ENCODE data around the gene LOXL1. TPM values are rescaled to one million over a fixed set of nuclear protein-coding genes. Genes with fewer than 3 reads are reported as not detected.
A peak's percentile ranks its signal among the peaks of the same experiment; 100 is the strongest.

The LOXL1 gene, protein sequence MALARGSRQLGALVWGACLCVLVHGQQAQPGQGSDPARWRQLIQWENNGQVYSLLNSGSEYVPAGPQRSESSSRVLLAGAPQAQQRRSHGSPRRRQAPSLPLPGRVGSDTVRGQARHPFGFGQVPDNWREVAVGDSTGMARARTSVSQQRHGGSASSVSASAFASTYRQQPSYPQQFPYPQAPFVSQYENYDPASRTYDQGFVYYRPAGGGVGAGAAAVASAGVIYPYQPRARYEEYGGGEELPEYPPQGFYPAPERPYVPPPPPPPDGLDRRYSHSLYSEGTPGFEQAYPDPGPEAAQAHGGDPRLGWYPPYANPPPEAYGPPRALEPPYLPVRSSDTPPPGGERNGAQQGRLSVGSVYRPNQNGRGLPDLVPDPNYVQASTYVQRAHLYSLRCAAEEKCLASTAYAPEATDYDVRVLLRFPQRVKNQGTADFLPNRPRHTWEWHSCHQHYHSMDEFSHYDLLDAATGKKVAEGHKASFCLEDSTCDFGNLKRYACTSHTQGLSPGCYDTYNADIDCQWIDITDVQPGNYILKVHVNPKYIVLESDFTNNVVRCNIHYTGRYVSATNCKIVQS
- total RNA-seq (1 to 10 TPM; 1.6 to 2.1 TPM), polyA plus RNA-seq (10 to 100 TPM in 1 of 2 donors, 1 to 10 TPM in 1; 6.4 to 13.1 TPM)

DNA sequence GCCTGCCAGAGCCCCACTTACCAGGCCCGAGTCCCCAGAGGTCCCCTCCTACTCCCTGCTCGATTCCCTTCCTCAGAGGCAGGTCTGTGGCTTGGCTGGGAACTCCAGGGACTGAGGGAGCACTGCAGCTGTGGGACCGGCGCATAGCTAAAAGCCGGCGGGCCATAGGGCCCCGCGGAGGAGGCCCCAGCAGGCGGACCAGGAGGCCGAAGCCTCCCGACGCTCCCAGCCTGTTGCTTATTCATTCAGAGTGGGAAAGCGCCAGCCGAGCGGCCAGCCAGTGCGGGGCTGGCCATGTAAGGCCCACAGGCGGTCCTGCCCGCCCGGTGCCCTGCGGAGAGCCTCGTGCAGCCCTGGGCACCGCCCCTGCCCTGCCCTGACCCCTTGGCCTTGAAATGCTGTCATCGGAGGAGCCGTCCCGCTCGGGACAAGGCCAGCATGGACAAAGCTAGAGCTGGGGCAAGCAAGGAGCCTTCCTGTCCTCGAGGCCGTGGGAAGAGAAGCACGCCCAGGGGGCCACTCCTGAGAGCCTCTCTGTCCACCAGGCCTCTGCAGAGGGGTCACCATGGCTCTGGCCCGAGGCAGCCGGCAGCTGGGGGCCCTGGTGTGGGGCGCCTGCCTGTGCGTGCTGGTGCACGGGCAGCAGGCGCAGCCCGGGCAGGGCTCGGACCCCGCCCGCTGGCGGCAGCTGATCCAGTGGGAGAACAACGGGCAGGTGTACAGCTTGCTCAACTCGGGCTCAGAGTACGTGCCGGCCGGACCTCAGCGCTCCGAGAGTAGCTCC is at the start of gene LOXL1:
Gene LOXL1 (plus strand): TSS at position 244 of the 784 bp plus-strand sequence. CDS start 322 bp downstream, at position 566.
- DNase-seq: no peak
- Histone ChIP-seq H3K4me3 (ENCODE audit: low read length in 2 of 2) (peak within 1 kb of the TSS in 1 of 2 donors; percentile 58), H3K27ac (ENCODE audit: low read depth, low read length) (peak within 1 kb of the TSS; percentile 77), H3K36me3 (ENCODE audit: insufficient read depth, low read length) (no peaks in the 10 kb centered on the region), H3K4me1 (ENCODE audit: insufficient read depth, low read length) (peaks cover 69% of the 10 kb centered on the region), H3K27me3 (ENCODE audit: insufficient read depth, low read length) (no peaks in the 10 kb centered on the region), H3K9me3 (ENCODE audit: control insufficient read depth in 1 of 2, low read length in 2 of 2) (no peaks in the 10 kb centered on the region)
- POLR2A ChIA-PET (ENCODE audit: partially characterized antibody): interaction anchor here (1.8 to 2.0 kb wide), 2 partner anchors 10 to 39 kb away, joined by 10 to 12 read pairs; no protein-coding TSS in a partner anchor
- intact Hi-C loops (cut with micrococcal nuclease): loop anchor here (2.0 kb wide), 2 partner anchors 38 to 66 kb away; partner anchors contain the start of gene STOML1
- peaks cover 32 to 67% (median 51%) of the 10 kb centered on the region in 4 donors for H3K4me1 Mint-ChIP-seq
- peak within 1 kb of the TSS; percentile 66 to 81 (median 78) for H3K4me3 Mint-ChIP-seq
- H3K27ac Mint-ChIP-seq: peak within 1 kb of the TSS; percentile 78 to 94 (median 88)
- no peaks in the 10 kb centered on the region for H3K27me3 Mint-ChIP-seq
- no peaks in the 10 kb centered on the region for H3K36me3 Mint-ChIP-seq
- peaks cover 0 to 1% (median 0%) of the 10 kb centered on the region in 8 donors for H3K9me3 Mint-ChIP-seq
- CTCF ChIA-PET (ENCODE audit: partially characterized antibody): interaction anchor here (1.1 to 5.7 kb wide), 16 partner anchors 8 to 122 kb away, joined by 3 to 27 read pairs (median 9); partner anchors contain the start of gene TBC1D21

DNA sequence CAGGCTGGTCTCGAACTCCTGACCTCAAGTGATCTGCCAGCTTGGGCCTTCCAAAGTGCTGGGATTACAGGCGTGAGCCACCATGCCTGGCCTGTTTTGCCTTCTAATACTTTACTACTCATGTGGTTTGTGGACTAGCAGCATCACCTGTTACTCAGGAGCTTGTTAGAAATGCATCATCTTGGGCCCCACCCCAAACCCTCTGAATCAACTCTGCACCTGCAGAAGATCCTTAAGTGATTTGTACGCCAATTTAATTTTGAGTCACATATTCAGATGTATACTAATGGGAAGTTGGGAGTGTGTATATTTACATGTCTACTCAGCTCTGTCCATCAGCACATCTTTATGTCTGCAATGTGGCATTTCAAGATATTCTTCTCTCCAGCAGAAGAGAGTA is 46.8 kb upstream of the LOXL1 start:
- Histone ChIP-seq H3K4me1 (ENCODE audit: insufficient read depth, low read length) (no peaks in the 10 kb centered on the region), H3K36me3 (ENCODE audit: insufficient read depth, low read length) (no peaks in the 10 kb centered on the region), H3K27me3 (ENCODE audit: insufficient read depth, low read length) (no peaks in the 10 kb centered on the region), H3K9me3 (ENCODE audit: control insufficient read depth in 1 of 2, low read length in 2 of 2) (no peaks in the 10 kb centered on the region), H3K27ac (ENCODE audit: low read depth, low read length) (no peak overlapping the region), H3K4me3 (ENCODE audit: low read length in 2 of 2) (no peak overlapping the region)
- H3K4me3 Mint-ChIP-seq: no peak overlapping the region
- no peak overlapping the region for H3K27ac Mint-ChIP-seq
- no peaks in the 10 kb centered on the region for H3K4me1 Mint-ChIP-seq
- intact Hi-C loops (cut with micrococcal nuclease): no loop called here
- no peaks in the 10 kb centered on the region for H3K36me3 Mint-ChIP-seq
- H3K27me3 Mint-ChIP-seq: peaks cover 15 to 18% of the 10 kb centered on the region in 2 donors
- ChIA-PET POLR2A (ENCODE audit: partially characterized antibody) (no interaction called here), CTCF (ENCODE audit: partially characterized antibody) (interaction anchor here (1.2 kb wide), 1 partner anchor 10 kb away, joined by 3 read pairs; no protein-coding TSS in a partner anchor)
- no peak for DNase-seq
- no peaks in the 10 kb centered on the region for H3K9me3 Mint-ChIP-seq

DNA sequence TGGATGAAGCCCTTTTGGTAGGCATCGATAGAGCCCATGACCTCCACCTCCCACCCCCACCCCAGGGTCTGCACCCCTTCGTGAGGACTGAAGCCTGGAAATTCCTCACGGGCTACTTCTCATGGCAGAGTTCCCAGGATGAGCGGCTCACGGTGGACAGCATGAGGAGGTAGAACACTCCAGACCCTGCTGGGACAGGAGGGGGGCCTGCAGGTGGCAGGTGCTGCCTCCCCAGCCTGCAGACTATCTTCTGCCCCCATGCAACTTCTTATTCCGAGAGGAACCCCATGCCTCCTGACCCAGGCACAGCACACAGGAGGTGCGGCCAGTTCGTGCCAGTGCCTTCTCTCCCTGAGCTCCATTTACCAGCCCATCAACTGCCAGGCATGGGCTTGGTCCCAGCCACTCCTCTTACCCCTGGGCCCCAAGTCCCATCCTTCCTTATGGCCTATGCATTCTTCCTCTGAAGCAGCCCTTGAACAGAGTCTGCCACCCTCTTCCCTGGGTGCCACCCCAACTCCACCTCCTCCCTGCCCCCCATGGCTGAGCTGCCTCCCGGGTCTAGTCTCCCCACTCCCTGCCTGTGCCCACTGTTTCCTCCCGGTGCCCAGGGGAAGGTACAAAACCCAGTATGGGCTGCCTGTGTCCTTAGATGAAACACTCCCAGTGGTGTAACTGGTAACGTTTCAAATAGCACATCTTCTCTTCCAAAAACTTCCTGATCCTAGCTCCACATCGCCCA is 44.5 kb upstream of the LOXL1 start:
- Histone ChIP-seq H3K36me3 (ENCODE audit: insufficient read depth, low read length) (no peaks in the 10 kb centered on the region), H3K27ac (ENCODE audit: low read depth, low read length) (no peak overlapping the region), H3K4me1 (ENCODE audit: insufficient read depth, low read length) (no peaks in the 10 kb centered on the region), H3K4me3 (ENCODE audit: low read length in 2 of 2) (no peak overlapping the region), H3K9me3 (ENCODE audit: control insufficient read depth in 1 of 2, low read length in 2 of 2) (no peaks in the 10 kb centered on the region), H3K27me3 (ENCODE audit: insufficient read depth, low read length) (no peaks in the 10 kb centered on the region)
- H3K36me3 Mint-ChIP-seq: no peaks in the 10 kb centered on the region
- ChIA-PET POLR2A (ENCODE audit: partially characterized antibody) (no interaction called here), CTCF (ENCODE audit: partially characterized antibody) (interaction anchor here (1.4 kb wide), 2 partner anchors 8 to 10 kb away, joined by 3 read pairs; no protein-coding TSS in a partner anchor)
- intact Hi-C loops (cut with micrococcal nuclease): no loop called here
- DNase-seq: no peak
- peaks cover 10 to 14% of the 10 kb centered on the region in 2 donors for H3K27me3 Mint-ChIP-seq
- no peak overlapping the region for H3K27ac Mint-ChIP-seq
- H3K4me3 Mint-ChIP-seq: no peak overlapping the region
- no peaks in the 10 kb centered on the region for H3K9me3 Mint-ChIP-seq
- no peaks in the 10 kb centered on the region for H3K4me1 Mint-ChIP-seq

GRCh38 chr15:73882761-73883419 is 43.4 kb upstream of the LOXL1 start:
- Mint-ChIP-seq H3K4me1 (no peaks in the 10 kb centered on the region), H3K27ac (no peak overlapping the region), H3K27me3 (peaks cover 10 to 16% of the 10 kb centered on the region in 2 donors), H3K9me3 (no peaks in the 10 kb centered on the region), H3K36me3 (no peaks in the 10 kb centered on the region), H3K4me3 (no peak overlapping the region)
- CTCF ChIA-PET (ENCODE audit: partially characterized antibody): interaction anchor here (1.4 kb wide), 1 partner anchor 9 kb away, joined by 3 read pairs; no protein-coding TSS in a partner anchor
- no peaks in the 10 kb centered on the region for H3K4me1 ChIP-seq (ENCODE audit: insufficient read depth, low read length)
- no peaks in the 10 kb centered on the region for H3K27me3 ChIP-seq (ENCODE audit: insufficient read depth, low read length)
- intact Hi-C loops (cut with micrococcal nuclease): no loop called here
- H3K9me3 ChIP-seq (ENCODE audit: control insufficient read depth in 1 of 2, low read length in 2 of 2): no peaks in the 10 kb centered on the region
- no peaks in the 10 kb centered on the region for H3K36me3 ChIP-seq (ENCODE audit: insufficient read depth, low read length)
- no peak for DNase-seq
- H3K27ac ChIP-seq (ENCODE audit: low read depth, low read length): no peak overlapping the region
- POLR2A ChIA-PET (ENCODE audit: partially characterized antibody): no interaction called here
- no peak overlapping the region for H3K4me3 ChIP-seq (ENCODE audit: low read length in 2 of 2)

- ChIA-PET CTCF (ENCODE audit: partially characterized antibody) (interaction anchor here (1.7 kb wide), 1 partner anchor 17 kb away, joined by 4 read pairs; no protein-coding TSS in a partner anchor), POLR2A (ENCODE audit: partially characterized antibody) (no interaction called here)
- Mint-ChIP-seq H3K9me3 (no peaks in the 10 kb centered on the region), H3K27me3 (peaks cover 11 to 16% of the 10 kb centered on the region in 2 donors), H3K4me3 (no peak overlapping the region), H3K36me3 (no peaks in the 10 kb centered on the region), H3K4me1 (no peaks in the 10 kb centered on the region), H3K27ac (no peak overlapping the region)
- intact Hi-C loops (cut with micrococcal nuclease): no loop called here
- no peaks in the 10 kb centered on the region for H3K27me3 ChIP-seq (ENCODE audit: insufficient read depth, low read length)
- DNase-seq: no peak
- no peaks in the 10 kb centered on the region for H3K4me1 ChIP-seq (ENCODE audit: insufficient read depth, low read length)
- no peak overlapping the region for H3K27ac ChIP-seq (ENCODE audit: low read depth, low read length)
- H3K4me3 ChIP-seq (ENCODE audit: low read length in 2 of 2): no peak overlapping the region
- H3K9me3 ChIP-seq (ENCODE audit: control insufficient read depth in 1 of 2, low read length in 2 of 2): no peaks in the 10 kb centered on the region
- H3K36me3 ChIP-seq (ENCODE audit: insufficient read depth, low read length): no peaks in the 10 kb centered on the region
Measured at GRCh38 chr15:73884159-73884558, 42.1 kb upstream of the LOXL1 start.

DNA sequence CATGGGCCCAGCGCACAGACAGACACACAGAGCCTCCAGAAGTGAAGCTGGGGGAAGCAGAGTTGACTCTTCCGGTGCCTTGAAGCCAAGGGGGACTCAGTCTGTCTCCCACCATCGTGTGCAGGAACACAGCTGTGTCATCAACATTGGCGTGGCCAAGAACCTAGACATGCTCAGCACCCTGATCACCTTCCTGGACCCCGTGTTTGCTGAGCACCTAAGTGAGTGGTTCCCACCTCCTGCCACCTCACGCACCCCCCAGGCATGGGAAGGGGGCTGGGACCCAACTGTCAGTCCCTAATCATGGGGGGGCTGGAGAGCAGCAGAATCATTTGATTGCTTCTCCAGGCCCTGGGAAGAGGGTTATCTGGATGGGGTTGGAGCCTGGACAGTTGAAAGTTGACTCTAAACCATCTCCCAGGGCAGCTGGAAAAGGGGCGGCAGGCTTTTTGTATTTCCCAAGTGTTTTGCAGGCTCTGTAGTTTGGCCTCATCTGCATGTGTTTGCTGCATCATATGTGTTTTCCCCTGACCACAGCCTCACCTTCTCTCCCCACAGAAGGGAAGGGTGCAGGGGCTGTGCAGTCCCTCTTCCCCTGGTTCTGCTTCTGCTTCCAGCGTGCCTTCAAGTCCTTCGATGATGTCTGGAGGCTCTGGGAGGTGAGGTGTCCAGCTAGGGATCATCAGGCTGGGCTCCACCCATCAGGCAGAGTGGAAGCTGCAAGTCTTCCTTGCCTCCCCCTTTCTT is 40.1 kb upstream of the LOXL1 start:
- no peak overlapping the region for H3K27ac ChIP-seq (ENCODE audit: low read depth, low read length)
- H3K9me3 ChIP-seq (ENCODE audit: control insufficient read depth in 1 of 2, low read length in 2 of 2): no peaks in the 10 kb centered on the region
- no peaks in the 10 kb centered on the region for H3K4me1 ChIP-seq (ENCODE audit: insufficient read depth, low read length)
- no peaks in the 10 kb centered on the region for H3K27me3 ChIP-seq (ENCODE audit: insufficient read depth, low read length)
- Mint-ChIP-seq H3K27me3 (peaks cover 12 to 24% of the 10 kb centered on the region in 2 donors), H3K27ac (no peak overlapping the region), H3K4me1 (no peaks in the 10 kb centered on the region), H3K4me3 (no peak overlapping the region), H3K9me3 (no peaks in the 10 kb centered on the region), H3K36me3 (no peaks in the 10 kb centered on the region)
- CTCF ChIA-PET (ENCODE audit: partially characterized antibody): no interaction called here
- POLR2A ChIA-PET (ENCODE audit: partially characterized antibody): no interaction called here
- no peaks in the 10 kb centered on the region for H3K36me3 ChIP-seq (ENCODE audit: insufficient read depth, low read length)
- H3K4me3 ChIP-seq (ENCODE audit: low read length in 2 of 2): no peak overlapping the region
- DNase-seq: no peak
- intact Hi-C loops (cut with micrococcal nuclease): no loop called here

All from CD4-positive, alpha-beta memory T cell (primary cell).